Measurements from ENCODE around the gene BAMBI. TPM values are rescaled to one million over a fixed set of nuclear protein-coding genes. Genes with fewer than 3 reads are reported as not detected.

The BAMBI gene
- polyA plus RNA-seq, 3 donors = 0.08 to 1.3 (median 0.09) TPM

GRCh38 chr10:28711776-28712175 lies 34.5 kb downstream of the BAMBI start:
- Mint-ChIP-seq H3K27me3 (ENCODE audit: low read depth in 3 of 3) (peaks cover 3 to 7% (median 5%) of the 10 kb centered on the region in 3 donors), H3K27ac (no peak overlapping the region), H3K9me3 (peaks cover 2 to 12% (median 6%) of the 10 kb centered on the region in 7 donors), H3K36me3 (no peaks in the 10 kb centered on the region), H3K4me1 (no peaks in the 10 kb centered on the region), H3K4me3 (no peak overlapping the region)
- H4K20me1 ChIP-seq (ENCODE audit: insufficient read depth, low read length) = no peaks in the 10 kb centered on the region
- H3K79me2 ChIP-seq (ENCODE audit: insufficient read depth, low read length) = no peaks in the 10 kb centered on the region
- no peaks in the 10 kb centered on the region for H3K4me1 ChIP-seq (ENCODE audit: control insufficient read depth in 1 of 2, insufficient read depth in 2 of 2, low read length in 2 of 2)
- WGBS (ENCODE audit: insufficient coverage) = 92% methylated on average over 2 of the region's 3 CpGs
- no peak overlapping the region for H2AFZ ChIP-seq (ENCODE audit: insufficient read depth, low read depth, low read length, poor library complexity, severe bottlenecking)
- no peak overlapping the region for H3K9ac ChIP-seq (ENCODE audit: insufficient read depth, low read length, poor library complexity, severe bottlenecking)
- no peak for TF ChIP-seq CTCF (IDR thresholded peaks at IDR 0.05)
- no peak for DNase-seq
- no peak overlapping the region for H3K4me2 ChIP-seq (replicated peaks; ENCODE audit: extremely low read depth, low read length, poor library complexity, severe bottlenecking)
- intact Hi-C loops (cut with micrococcal nuclease) = no loop called here
- H3K4me3 ChIP-seq (replicated peaks in 1 of 3; ENCODE audit: low read depth in 2 of 3, low read length in 3 of 3) = no peak overlapping the region
- H3K9me3 ChIP-seq (replicated peaks in 1 of 2; ENCODE audit: control insufficient read depth in 1 of 2, insufficient read depth in 1 of 2, low read length in 2 of 2) = no peaks in the 10 kb centered on the region
- H3K27me3 ChIP-seq (ENCODE audit: control insufficient read depth in 2 of 2, insufficient read depth in 2 of 2, low read length in 2 of 2) = no peaks in the 10 kb centered on the region
- H3K27ac ChIP-seq (ENCODE audit: low read depth in 1 of 2, low read length in 2 of 2) = no peak overlapping the region
- H3K36me3 ChIP-seq (replicated peaks in 1 of 2; ENCODE audit: control insufficient read depth in 1 of 2, insufficient read depth in 2 of 2, low read length in 2 of 2) = no peaks in the 10 kb centered on the region

GRCh38 chr10:28713626-28714352 lies 36.5 kb downstream of the BAMBI start:
- Mint-ChIP-seq H3K36me3 (no peaks in the 10 kb centered on the region), H3K27me3 (ENCODE audit: low read depth in 3 of 3) (peaks cover 2 to 5% (median 4%) of the 10 kb centered on the region in 3 donors), H3K9me3 (peaks cover 2 to 18% (median 10%) of the 10 kb centered on the region in 7 donors), H3K4me3 (no peak overlapping the region), H3K27ac (no peak overlapping the region), H3K4me1 (no peaks in the 10 kb centered on the region)
- intact Hi-C loops (cut with micrococcal nuclease) = no loop called here
- Histone ChIP-seq H3K9ac (ENCODE audit: insufficient read depth, low read length, poor library complexity, severe bottlenecking) (no peak overlapping the region), H3K9me3 (replicated peaks in 1 of 2; ENCODE audit: control insufficient read depth in 1 of 2, insufficient read depth in 1 of 2, low read length in 2 of 2) (no peaks in the 10 kb centered on the region), H3K4me2 (replicated peaks; ENCODE audit: extremely low read depth, low read length, poor library complexity, severe bottlenecking) (no peak overlapping the region), H4K20me1 (ENCODE audit: insufficient read depth, low read length) (no peaks in the 10 kb centered on the region), H3K4me3 (replicated peaks in 1 of 3; ENCODE audit: low read depth in 2 of 3, low read length in 3 of 3) (no peak overlapping the region), H2AFZ (ENCODE audit: insufficient read depth, low read depth, low read length, poor library complexity, severe bottlenecking) (no peak overlapping the region), H3K27ac (ENCODE audit: low read depth in 1 of 2, low read length in 2 of 2) (no peak overlapping the region), H3K36me3 (replicated peaks in 1 of 2; ENCODE audit: control insufficient read depth in 1 of 2, insufficient read depth in 2 of 2, low read length in 2 of 2) (no peaks in the 10 kb centered on the region), H3K79me2 (ENCODE audit: insufficient read depth, low read length) (no peaks in the 10 kb centered on the region), H3K4me1 (ENCODE audit: control insufficient read depth in 1 of 2, insufficient read depth in 2 of 2, low read length in 2 of 2) (no peaks in the 10 kb centered on the region), H3K27me3 (ENCODE audit: control insufficient read depth in 2 of 2, insufficient read depth in 2 of 2, low read length in 2 of 2) (no peaks in the 10 kb centered on the region)
- 95% methylated on average over 8 of the region's 10 CpGs for WGBS (ENCODE audit: insufficient coverage)
- no peak for DNase-seq
- no peak for TF ChIP-seq CTCF (IDR thresholded peaks at IDR 0.05)

Data from CD14-positive monocyte (primary cell).